ENCODE measurements around the gene YEATS4.

DNA sequence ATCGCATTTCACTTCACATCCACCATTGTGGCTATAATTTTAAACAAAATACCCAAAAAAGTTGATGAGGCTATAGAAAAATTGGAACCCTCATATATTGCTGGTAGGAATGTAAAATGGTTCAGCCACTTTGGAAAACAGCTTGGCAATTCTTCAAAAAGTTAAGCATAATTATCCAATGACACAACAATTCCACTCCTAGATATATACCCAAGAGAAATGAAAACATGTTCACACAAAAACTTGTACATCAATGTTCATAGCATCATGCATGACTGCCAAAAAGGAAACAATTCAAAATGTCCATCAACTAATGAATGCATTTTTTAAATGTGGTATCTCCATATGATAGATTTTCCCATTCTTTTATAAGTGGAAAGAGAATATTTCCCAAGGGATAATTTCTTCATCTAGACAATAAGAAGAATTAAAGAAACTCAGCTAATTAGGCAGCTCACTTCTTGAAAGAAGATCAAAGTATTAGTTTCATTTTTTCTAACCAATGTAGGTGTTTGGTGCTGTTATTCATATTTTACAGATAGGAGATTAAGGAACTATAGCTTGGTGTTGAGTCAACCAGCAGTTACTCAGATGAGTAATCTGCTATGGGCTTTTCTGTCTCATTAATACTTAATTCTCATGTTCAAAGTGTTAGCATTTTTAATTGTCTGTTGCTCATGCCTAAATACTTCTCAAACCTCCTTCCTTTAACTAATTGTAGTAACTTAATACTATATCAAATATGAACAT is 32.8 kb downstream of the YEATS4 start:
- TF ChIP-seq EZH2 (IDR thresholded peaks at IDR 0.05; ENCODE audit: insufficient read depth, poor library complexity, severe bottlenecking) (no peak), EZH2phosphoT487 (IDR thresholded peaks at IDR 0.05; ENCODE audit: insufficient read depth, low read depth) (no peak)
